Astrocyte of the spinal cord (primary cell): ENCODE data around the gene VDAC2.

Experiments
- DNase-seq: peaks from one replicate; pipeline ENCODE4 v3.0.0; 2011; ENCODE audit warnings: low read depth, low spot score
- H3K4me3 ChIP-seq: 2 replicates; pipeline ENCODE4 v1.5.1; 2011; ENCODE audit warnings: low read depth, mild to moderate bottlenecking, low read length, moderate library complexity
- in situ Hi-C: cut with HindIII; loops from 2 replicates; pipeline ENCODE4 v1.10.0; 2017; ENCODE audit warnings: low sequenced_read_pairs
- TF ChIP-seq, protein P1 (sequence below): IDR thresholded peaks from 2 replicates; pipeline ENCODE4 v1.5.1; 2012; ENCODE audit warnings: low read depth, mild to moderate bottlenecking, low read length, inconsistent platforms

Gene VDAC2

DNA sequence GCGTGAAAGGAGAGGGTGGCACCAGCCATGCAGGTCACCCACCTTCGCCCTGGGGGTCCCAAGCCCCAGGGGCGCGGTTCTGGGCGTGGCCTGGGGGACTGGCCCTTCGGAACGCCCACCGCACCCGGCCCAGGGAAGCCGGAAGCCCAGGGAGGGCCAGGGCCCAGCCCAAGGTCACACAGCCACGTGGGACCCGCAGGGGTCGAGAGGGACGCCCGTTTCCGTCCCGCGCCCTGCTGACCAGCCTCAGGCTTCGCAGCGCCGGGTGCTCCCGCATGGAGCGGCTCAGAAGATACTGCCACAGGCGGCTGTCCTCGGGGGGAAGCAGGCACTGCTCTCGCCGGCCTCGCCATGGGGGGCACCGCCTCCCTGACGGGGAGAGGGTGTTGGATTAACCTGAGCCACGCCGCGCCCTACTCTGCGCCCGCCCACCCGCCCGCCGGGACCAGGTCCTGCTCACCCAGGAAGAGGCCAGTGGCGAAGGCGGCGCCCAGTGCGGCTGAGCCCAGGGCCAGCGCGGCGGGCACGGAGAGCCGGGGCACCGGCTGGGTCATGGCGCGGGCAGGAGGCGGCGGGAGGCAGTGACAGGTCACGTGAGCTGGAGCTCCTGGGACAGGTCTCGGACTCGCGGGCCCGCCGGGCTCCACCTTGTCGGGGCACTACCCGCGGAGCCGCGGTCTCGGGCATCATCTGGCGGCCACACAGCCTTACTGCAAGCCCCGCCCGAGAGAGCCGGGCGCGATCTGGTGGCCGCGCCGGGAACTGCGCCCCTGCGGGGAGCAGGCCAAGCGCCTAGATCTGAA, 25.0 kb downstream of the VDAC2 start, which contains the start of gene COMTD1:
TSS of gene COMTD1 (minus strand) at position 583 of the 803 bp plus-strand sequence. CDS start at position 554, 29 bp downstream.
- H3K4me3 ChIP-seq: peak within 1 kb of the TSS; percentile 57
- TF ChIP-seq, protein P1, sequence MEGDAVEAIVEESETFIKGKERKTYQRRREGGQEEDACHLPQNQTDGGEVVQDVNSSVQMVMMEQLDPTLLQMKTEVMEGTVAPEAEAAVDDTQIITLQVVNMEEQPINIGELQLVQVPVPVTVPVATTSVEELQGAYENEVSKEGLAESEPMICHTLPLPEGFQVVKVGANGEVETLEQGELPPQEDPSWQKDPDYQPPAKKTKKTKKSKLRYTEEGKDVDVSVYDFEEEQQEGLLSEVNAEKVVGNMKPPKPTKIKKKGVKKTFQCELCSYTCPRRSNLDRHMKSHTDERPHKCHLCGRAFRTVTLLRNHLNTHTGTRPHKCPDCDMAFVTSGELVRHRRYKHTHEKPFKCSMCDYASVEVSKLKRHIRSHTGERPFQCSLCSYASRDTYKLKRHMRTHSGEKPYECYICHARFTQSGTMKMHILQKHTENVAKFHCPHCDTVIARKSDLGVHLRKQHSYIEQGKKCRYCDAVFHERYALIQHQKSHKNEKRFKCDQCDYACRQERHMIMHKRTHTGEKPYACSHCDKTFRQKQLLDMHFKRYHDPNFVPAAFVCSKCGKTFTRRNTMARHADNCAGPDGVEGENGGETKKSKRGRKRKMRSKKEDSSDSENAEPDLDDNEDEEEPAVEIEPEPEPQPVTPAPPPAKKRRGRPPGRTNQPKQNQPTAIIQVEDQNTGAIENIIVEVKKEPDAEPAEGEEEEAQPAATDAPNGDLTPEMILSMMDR: peak; percentile 100
- in situ Hi-C loops: no loop called here
- peak; percentile 89 for DNase-seq

DNA sequence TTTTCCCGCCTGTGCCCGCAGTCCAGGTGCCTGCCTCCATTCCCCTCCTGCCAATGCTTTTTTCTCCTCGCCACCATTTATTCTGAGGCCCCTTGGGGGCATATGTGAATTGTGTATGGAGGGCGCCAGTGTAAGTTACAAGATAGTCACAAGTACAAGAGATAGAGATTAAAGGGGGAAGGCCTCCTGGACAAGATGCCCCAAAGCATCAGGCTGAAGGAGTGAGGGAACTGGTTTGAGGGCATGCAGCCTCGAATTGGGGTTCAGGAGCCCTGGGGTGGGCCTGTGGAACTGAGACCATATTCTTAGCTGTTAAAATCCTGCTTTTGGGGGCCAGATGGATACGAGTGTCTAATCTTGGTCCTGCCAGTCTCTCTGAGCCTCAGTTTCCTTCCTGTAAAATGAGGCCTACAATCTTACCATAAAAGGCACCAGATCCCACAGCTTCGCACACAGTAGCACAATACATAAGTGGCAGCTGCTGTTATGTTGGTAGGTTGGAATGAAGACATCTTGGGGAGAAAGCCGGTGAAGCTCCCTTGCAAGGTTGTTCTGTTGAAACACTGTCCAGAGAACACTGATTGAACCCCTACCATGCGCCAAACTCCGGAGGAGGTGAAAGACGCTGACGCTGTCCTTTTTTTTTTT, 25.7 kb downstream of the VDAC2 start:
- TF ChIP-seq, protein P1: no peak
- DNase-seq: no peak
- H3K4me3 ChIP-seq: no peak overlapping the region
- in situ Hi-C loops: no loop called here

DNA sequence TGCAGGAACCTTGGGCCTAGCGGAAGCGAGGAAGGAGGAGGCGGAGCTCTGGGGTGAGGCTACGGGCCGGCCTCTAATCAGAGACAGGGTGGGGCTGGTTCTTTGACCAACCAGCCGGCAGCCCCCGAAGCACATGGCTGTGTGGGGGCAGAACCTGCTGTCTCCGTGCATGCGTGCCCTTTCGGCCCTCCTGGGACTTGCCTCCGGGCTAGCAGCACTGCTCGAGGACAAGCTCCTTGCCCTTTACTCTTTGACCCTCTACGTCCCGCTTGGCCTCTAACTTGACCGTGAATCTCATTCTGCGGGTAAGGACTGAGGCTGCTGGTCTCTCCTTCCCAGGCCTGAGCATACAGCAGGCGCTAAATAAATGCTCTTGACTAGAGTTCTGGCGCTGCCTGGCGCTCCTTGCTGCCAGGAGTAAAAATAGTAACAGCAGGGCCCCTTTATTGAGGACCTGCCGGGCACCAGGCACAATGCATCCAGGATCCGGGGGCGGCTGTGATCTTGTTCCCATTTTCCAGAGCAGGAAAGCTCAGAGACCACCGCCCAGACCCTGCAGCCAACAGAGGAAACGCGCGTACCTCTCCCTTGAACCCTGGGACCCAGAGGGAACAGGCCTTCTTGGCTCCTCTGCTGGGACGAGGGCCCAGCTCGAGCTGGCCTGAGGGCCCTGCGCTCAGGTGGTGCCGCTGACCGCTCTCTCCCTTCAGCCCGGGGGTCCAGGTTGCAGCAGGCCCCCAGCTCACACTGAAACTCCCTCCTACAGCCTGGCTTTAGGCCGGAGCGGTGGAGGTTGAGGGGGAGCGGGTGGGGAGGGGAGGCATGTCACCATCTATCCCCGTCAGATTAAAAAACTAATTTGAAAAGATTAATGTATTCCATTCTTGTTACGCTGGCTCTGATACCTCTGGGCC, 27.8 kb downstream of the VDAC2 start:
- TF ChIP-seq, protein P1: no peak
- DNase-seq: no peak
- in situ Hi-C loops: no loop called here
- H3K4me3 ChIP-seq: no peak overlapping the region

DNA sequence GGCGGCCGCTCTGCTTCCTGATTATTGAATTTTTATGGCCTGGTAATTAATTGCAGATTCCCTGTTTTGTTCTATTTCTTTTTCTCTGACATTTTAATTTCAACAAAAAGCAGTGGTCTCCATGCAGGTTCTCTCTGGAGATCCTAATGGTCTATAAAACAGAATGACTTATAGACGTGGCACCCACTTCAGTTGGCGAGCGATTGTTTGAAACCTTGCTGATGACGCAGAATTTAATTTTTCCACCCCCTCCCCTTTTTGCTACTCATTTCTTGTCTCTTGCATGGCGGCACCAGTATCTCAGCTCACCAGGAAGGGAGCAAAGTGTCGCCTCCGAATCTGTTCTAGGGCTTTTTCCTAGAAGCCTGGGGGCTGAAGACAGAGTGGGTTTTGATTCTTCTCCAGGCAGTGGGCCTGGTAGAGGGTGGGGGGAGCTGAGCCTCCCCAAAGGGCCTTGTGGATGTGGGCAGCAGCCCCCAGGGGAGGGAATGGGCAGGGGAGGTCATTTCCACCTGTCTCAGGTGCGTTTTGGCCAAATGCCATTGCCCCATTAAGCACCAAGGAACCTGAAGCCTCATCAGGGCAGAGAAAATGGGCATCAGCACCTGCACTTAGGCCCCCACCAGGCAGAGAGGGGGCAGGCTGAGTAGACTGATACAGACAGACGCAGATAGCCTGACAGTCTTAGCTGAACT, 28.6 kb downstream of the VDAC2 start:
- in situ Hi-C loops: no loop called here
- no peak overlapping the region for H3K4me3 ChIP-seq
- no peak for DNase-seq
- TF ChIP-seq, protein P1: no peak

DNA sequence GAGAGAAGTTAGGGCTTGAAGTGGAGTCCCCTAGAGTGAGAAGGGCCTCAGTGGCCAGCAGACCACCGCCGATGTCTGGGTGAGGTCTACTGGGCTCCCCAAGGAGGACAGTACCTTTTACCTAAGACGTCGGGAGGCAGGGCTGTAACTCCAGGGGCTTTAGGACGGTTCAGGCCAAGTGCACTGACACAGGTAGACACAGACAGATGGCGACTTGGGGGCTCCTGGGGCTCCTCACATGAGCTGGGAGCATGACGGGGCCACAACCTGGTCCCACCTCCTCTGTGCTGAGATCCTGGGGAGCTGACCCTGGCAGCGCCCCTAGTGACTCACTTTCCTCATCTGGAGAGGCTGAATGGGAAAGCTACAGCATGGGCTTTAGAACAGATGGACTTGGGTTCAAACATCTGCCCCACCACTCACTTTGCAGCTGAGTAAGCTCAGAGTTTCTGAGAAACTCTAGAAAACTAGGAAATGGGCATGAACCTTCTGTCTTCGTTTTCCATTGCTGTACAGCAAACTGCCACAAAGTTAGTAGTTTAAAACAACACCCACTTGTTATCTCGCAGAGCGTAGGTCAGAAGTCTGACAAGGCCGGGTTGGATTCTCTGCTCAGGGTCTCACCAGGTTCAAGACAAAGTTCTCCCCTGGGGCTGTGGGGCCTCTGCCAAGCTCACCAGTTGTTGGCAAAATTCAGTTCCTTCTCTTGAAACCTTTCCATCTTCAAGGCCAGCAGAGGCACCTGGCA, 29.9 kb downstream of the VDAC2 start:
- in situ Hi-C loops: no loop called here
- no peak for DNase-seq
- TF ChIP-seq, protein P1: no peak
- no peak overlapping the region for H3K4me3 ChIP-seq
